Right lobe of liver (tissue), 4 donors: ENCODE measurements around the gene TBC1D5.

Source experiments
- POLR2A ChIP-seq: fragments of 450-650 bp; IDR thresholded peaks from one replicate; pipeline ENCODE4 v1.6.1; 2017; ENCODE audit warnings: antibody characterized with exemption, mild to moderate bottlenecking
- TF ChIP-seq, protein P1 (sequence below), 4 donors: fragments of 200-600 bp in 3 of 4; fragments of 450-650 bp in 1 of 4; IDR thresholded peaks; one replicate each; pipeline versions ENCODE4 v1.5.1 to v1.8.0; 2016 to 2022; ENCODE audit warnings: antibody characterized with exemption in 4 of 4, mild to moderate bottlenecking in 2 of 4
- donor health status: DM: no; HTN: no; CAD: no.
- donor health status: DM: no; HTN: no; CAD: no.
- donor health status: DM: no; HTN: yes; CAD: no.

DNA sequence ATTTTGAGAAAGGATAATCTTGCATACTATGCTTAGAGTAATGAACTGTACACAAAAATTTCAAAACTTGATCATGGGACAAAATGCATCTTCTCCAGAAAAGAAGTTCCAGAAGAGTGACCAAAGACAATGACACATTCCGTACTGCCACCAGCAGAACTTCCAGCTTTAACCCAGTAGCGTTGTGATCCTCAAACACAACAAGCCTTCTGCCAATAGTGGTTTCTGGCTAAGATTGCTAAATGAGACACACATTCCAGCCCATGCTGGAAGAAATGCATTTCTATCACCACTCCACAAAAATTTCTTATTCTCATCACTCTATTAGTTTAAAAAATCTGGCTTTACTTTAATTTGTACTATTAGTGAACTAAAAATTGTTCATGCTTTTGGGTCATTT is 334.9 kb downstream of the TBC1D5 start:
- TF ChIP-seq POLR2A, result no peak
- TF ChIP-seq, protein P1, sequence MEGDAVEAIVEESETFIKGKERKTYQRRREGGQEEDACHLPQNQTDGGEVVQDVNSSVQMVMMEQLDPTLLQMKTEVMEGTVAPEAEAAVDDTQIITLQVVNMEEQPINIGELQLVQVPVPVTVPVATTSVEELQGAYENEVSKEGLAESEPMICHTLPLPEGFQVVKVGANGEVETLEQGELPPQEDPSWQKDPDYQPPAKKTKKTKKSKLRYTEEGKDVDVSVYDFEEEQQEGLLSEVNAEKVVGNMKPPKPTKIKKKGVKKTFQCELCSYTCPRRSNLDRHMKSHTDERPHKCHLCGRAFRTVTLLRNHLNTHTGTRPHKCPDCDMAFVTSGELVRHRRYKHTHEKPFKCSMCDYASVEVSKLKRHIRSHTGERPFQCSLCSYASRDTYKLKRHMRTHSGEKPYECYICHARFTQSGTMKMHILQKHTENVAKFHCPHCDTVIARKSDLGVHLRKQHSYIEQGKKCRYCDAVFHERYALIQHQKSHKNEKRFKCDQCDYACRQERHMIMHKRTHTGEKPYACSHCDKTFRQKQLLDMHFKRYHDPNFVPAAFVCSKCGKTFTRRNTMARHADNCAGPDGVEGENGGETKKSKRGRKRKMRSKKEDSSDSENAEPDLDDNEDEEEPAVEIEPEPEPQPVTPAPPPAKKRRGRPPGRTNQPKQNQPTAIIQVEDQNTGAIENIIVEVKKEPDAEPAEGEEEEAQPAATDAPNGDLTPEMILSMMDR (IDR thresholded peaks at IDR 0.05), result no peak
